NB4 (cell line): ENCODE data around the gene ZNF574.

Source experiments
- DNase-seq: peaks from one replicate; pipeline ENCODE4 v3.0.0; 2010; ENCODE audit warnings: low read depth
- H3K4me3 ChIP-seq: one replicate; pipeline ENCODE4 v1.5.1; 2011; ENCODE audit warnings: mild to moderate bottlenecking, low read depth, low read length, moderate library complexity
- MYC ChIP-seq: IDR thresholded peaks from 2 replicates; pipeline ENCODE4 v1.6.1; 2011; ENCODE audit warnings: low read depth, low read length
- POLR2A ChIP-seq: IDR thresholded peaks from 2 replicates; pipeline ENCODE4 v1.6.1; 2011; ENCODE audit warnings: mild to moderate bottlenecking; ENCODE audit not compliant: insufficient read length; ENCODE audit errors: extremely low read depth
- TF ChIP-seq, protein P1 (sequence below): IDR thresholded peaks from one replicate; pipeline ENCODE4 v1.5.1; 2012; ENCODE audit warnings: low read depth, low read length
- TF ChIP-seq, protein P2 (sequence below): IDR thresholded peaks from 2 replicates; pipeline ENCODE4 v1.6.1; 2011; ENCODE audit warnings: low read depth, low read length

The ZNF574 gene

DNA sequence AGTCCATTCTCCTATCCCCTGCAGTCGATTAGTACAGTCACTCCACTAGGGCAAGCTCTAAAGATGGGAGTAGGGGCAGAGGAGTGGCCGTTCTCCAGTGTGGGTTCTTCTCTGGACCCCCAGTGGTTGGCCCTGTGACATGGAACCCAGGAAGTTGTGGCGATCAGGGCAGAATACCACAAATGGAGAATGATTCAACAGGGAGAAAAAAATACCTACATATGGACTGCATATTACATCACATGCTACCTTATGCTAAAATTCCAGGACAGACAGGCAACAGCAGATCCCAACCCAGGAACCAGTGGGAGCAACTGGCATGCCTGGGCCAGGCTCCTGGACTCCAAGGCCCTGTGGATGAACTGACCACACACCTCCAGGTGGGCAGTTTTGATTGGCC lies 35.8 kb downstream of the ZNF574 start:
- TF ChIP-seq POLR2A, result no peak
- no peak for TF ChIP-seq MYC
- TF ChIP-seq, protein P1, sequence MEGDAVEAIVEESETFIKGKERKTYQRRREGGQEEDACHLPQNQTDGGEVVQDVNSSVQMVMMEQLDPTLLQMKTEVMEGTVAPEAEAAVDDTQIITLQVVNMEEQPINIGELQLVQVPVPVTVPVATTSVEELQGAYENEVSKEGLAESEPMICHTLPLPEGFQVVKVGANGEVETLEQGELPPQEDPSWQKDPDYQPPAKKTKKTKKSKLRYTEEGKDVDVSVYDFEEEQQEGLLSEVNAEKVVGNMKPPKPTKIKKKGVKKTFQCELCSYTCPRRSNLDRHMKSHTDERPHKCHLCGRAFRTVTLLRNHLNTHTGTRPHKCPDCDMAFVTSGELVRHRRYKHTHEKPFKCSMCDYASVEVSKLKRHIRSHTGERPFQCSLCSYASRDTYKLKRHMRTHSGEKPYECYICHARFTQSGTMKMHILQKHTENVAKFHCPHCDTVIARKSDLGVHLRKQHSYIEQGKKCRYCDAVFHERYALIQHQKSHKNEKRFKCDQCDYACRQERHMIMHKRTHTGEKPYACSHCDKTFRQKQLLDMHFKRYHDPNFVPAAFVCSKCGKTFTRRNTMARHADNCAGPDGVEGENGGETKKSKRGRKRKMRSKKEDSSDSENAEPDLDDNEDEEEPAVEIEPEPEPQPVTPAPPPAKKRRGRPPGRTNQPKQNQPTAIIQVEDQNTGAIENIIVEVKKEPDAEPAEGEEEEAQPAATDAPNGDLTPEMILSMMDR, result no peak
- TF ChIP-seq, protein P2, sequence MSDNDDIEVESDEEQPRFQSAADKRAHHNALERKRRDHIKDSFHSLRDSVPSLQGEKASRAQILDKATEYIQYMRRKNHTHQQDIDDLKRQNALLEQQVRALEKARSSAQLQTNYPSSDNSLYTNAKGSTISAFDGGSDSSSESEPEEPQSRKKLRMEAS, result no peak
- DNase-seq, result no peak
- no peak overlapping the region for H3K4me3 ChIP-seq

DNA sequence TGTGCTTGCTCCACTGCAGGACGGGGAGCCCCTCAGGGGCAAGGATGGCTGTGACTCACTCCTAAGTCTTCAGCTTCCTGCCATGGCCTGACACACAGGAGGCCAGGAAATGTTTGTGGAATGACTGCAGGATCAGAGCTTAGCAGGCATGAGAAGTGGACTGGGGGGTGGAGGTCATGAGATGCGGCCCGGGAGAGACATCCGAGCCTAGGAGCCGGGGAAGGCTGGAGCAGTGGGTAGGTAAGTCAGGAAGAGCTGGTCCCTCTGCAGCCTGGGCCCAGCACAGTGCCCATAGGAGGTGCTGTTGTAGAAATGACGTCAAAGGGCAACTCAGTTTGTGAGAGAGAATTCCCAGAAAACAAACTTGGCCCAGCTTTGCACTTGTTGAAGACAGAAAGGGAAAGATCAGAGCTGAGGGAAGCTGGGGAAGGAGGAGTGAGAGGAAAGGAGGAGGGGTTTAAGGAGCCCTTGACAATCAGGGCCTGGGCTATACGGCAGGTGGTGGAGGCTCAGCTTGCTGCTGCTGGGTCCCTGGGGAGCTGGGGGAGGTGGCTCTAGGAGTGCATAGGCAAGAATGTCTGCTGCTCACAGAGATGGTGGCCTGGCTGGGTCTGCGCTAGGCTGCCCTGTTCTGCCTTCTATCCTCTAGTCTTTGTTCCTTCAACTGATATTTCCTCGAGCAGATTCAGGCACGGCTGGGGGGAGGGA lies 37.8 kb downstream of the ZNF574 start:
- TF ChIP-seq, protein P1, result peak; percentile 15
- TF ChIP-seq, protein P2, result no peak
- TF ChIP-seq POLR2A (no peak), MYC (no peak)
- peak; percentile 75 for DNase-seq
- no peak overlapping the region for H3K4me3 ChIP-seq

DNA sequence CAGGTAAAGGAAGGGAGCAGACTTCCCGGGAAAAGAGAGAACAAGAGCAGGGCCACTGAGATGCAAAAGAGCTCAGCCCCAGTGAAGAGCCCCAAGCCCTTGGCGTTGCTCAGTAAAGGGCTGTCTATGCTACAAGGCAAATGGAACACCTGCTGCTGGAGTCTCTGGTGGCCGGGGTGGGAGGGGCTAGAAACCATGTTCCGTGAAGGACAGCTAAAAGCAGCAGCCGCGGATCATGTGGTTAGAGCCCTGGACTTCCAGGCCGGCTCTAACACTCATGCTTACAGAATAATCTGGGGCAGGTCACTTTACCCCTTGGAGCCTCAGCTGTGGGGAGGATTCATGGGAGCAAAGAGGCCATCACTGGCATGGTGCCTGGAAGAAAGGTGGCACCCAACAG lies 38.4 kb downstream of the ZNF574 start:
- TF ChIP-seq, protein P2, result no peak
- no peak for TF ChIP-seq POLR2A
- TF ChIP-seq, protein P1, result no peak
- TF ChIP-seq MYC, result no peak
- no peak for DNase-seq
- no peak overlapping the region for H3K4me3 ChIP-seq

DNA sequence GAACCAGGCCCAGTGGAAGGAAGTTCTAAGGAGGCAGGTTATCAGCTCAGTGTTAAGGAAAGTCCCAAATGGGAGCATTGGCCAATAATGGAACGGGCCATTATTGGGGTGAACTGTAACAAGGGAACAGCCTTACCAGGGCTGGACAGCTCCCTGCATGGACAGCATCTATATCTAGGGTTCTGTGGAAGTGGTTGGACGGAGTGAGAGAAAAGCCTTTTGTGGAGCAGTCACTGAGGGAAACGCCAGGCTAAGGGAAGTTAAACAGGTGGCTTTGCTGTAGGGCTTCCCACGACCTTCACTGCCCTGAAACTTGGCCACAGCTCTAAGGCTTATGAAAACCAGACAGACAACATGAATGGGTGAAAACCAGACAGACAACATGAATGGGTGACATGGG lies 39.3 kb downstream of the ZNF574 start:
- DNase-seq, result no peak
- no peak overlapping the region for H3K4me3 ChIP-seq
- TF ChIP-seq POLR2A (no peak), MYC (no peak)
- TF ChIP-seq, protein P2, result no peak
- TF ChIP-seq, protein P1, result no peak

DNA sequence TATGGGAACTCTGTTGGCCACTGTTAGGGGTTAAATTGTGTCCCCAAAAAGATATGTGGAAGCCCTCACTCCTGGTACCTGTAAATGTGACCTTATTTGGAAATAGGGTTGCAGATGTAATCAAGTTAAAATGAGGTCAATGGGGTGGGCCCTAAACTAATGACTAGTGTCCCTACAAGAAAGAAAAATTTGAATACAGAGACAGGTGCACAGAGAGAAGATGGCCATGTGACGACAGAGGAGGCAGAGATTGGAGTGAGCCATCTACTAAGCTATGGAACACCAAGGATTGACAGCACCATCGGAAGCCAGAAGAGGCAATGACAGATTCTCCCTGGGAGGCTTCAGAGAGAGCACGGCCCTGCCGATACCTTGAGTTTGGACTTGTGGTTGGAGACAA lies 39.7 kb downstream of the ZNF574 start:
- no peak overlapping the region for H3K4me3 ChIP-seq
- TF ChIP-seq, protein P1, result no peak
- TF ChIP-seq POLR2A, result no peak
- TF ChIP-seq, protein P2, result no peak
- TF ChIP-seq MYC, result no peak
- DNase-seq, result no peak
